GM19023 (cell line): ENCODE data around the gene PKP1.

Experiments used
- ATAC-seq: cut with Tn5 transposase; IDR thresholded peaks from one replicate; pipeline ENCODE4 v1.9.1; 2021; ENCODE audit warnings: mild to moderate bottlenecking, moderate library complexity; ENCODE audit not compliant: unreplicated experiment

PKP1 gene

GRCh38 chr1:201324821-201325677 is 41.7 kb downstream of the PKP1 start:
- no peak for ATAC-seq

GRCh38 chr1:201325678-201326060 is 42.4 kb downstream of the PKP1 start:
- ATAC-seq: no peak

- ATAC-seq: no peak
These were observed 43.4 kb downstream of the PKP1 start for GRCh38 chr1:201326710-201327109.

- ATAC-seq: no peak
These were observed 44.5 kb downstream of the PKP1 start for GRCh38 chr1:201327687-201328240.

- ATAC-seq: no peak
These were observed 45.3 kb downstream of the PKP1 start for GRCh38 chr1:201328576-201328975.

- no peak for ATAC-seq
These were observed 46.0 kb downstream of the PKP1 start for GRCh38 chr1:201329286-201329685.

- no peak for ATAC-seq
These were observed 46.5 kb downstream of the PKP1 start for GRCh38 chr1:201329801-201330200.

GRCh38 chr1:201330541-201330940 is 47.2 kb downstream of the PKP1 start:
- no peak for ATAC-seq

- no peak for ATAC-seq
These were observed 47.9 kb downstream of the PKP1 start for GRCh38 chr1:201331166-201331565.

GRCh38 chr1:201332021-201332420 is 48.7 kb downstream of the PKP1 start:
- no peak for ATAC-seq

GRCh38 chr1:201332616-201333335 is 49.5 kb downstream of the PKP1 start:
- no peak for ATAC-seq

- no peak for ATAC-seq
These were observed 51.2 kb downstream of the PKP1 start for GRCh38 chr1:201334325-201335173.

GRCh38 chr1:201335174-201335870 is 52.0 kb downstream of the PKP1 start:
- ATAC-seq: no peak

GRCh38 chr1:201335901-201336300 is 52.6 kb downstream of the PKP1 start:
- ATAC-seq: no peak

GRCh38 chr1:201336711-201337450 is 53.6 kb downstream of the PKP1 start:
- ATAC-seq: no peak

- ATAC-seq: no peak
These were observed 58.1 kb downstream of the PKP1 start for GRCh38 chr1:201341377-201341776.

- no peak for ATAC-seq
These were observed 61.1 kb downstream of the PKP1 start for GRCh38 chr1:201344206-201345080.

GRCh38 chr1:201345081-201345355 is 61.7 kb downstream of the PKP1 start:
- no peak for ATAC-seq

- no peak for ATAC-seq
These were observed 63.1 kb downstream of the PKP1 start for GRCh38 chr1:201346337-201346939.
